ENCODE results near the gene BAIAP2.

DNA sequence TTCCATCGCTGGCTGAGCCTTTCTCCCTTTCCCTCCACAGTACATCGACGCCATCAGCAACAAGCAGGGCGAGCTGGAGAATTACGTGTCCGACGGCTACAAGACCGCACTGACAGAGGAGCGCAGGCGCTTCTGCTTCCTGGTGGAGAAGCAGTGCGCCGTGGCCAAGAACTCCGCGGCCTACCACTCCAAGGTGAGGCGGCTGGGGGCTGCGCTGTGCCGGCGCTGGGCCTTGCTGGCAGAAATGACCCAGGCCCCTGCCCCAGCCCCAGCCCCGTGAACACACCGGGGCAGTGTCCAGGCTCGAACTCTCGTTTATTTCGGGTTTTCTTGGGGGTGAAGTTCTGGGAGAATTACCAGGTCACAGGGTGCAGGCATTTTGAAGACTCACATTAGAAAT is 64.9 kb downstream of the BAIAP2 start:
- TF ChIP-seq CTCF (conservative IDR thresholded peaks at IDR 0.05 in 1 of 2, IDR thresholded peaks at IDR 0.05 in 1 of 2; ENCODE audit: extremely low read depth in 1 of 2, insufficient read depth in 1 of 2, low read depth in 1 of 2, low read length in 2 of 2) (no peak), EZH2 (IDR thresholded peaks at IDR 0.05; ENCODE audit: borderline replicate concordance, low read length) (no peak)
